ENCODE measurements around the gene FHL1.

DNA sequence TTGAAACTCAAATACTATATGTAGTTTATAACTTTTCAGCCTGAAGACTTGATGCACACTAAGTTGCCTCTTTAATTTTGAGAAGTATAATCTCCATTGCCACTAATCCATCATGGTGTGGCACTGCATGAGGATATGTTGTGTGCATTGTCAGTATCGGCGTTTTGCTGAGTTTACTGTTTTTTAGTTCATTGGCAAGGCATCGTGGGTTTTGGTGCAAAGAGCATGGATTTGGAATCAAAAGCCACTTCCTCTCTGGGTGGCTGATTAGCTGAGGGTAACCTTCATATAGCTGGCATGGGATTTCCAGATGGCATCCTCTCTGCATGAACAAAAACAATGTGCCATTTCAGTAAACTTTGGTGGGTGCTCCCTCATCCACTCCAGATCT is 38.7 kb downstream of the FHL1 start:
- TF ChIP-seq EZH2phosphoT487 (IDR thresholded peaks at IDR 0.05; ENCODE audit: borderline replicate concordance, low read length): no peak
- TF ChIP-seq, protein P1, sequence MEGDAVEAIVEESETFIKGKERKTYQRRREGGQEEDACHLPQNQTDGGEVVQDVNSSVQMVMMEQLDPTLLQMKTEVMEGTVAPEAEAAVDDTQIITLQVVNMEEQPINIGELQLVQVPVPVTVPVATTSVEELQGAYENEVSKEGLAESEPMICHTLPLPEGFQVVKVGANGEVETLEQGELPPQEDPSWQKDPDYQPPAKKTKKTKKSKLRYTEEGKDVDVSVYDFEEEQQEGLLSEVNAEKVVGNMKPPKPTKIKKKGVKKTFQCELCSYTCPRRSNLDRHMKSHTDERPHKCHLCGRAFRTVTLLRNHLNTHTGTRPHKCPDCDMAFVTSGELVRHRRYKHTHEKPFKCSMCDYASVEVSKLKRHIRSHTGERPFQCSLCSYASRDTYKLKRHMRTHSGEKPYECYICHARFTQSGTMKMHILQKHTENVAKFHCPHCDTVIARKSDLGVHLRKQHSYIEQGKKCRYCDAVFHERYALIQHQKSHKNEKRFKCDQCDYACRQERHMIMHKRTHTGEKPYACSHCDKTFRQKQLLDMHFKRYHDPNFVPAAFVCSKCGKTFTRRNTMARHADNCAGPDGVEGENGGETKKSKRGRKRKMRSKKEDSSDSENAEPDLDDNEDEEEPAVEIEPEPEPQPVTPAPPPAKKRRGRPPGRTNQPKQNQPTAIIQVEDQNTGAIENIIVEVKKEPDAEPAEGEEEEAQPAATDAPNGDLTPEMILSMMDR (conservative IDR thresholded peaks at IDR 0.05; ENCODE audit: low read depth, low read length): no peak
- TF ChIP-seq EZH2 (IDR thresholded peaks at IDR 0.05; ENCODE audit: low read length, unreplicated experiment): no peak

All from PC-3 (cell line).